Keratinocyte (primary cell): ENCODE results near the gene TMEM245. TPM values are rescaled to one million over a fixed set of nuclear protein-coding genes. Genes with fewer than 3 reads are reported as not detected.

Experiments used
- DNase-seq: peaks from one replicate; pipeline ENCODE4 v3.0.0-alpha.2; 2011; ENCODE audit warnings: low read depth, missing footprints, low spot score
- FAIRE-seq: peaks from 2 replicates; lab custom pipeline; 2011; peaks lifted over from hg19 to GRCh38; lab: Jason Lieb, UNC
- H2AFZ ChIP-seq: 2 replicates; pipeline ENCODE4 v1.6.0; 2012; ENCODE audit warnings: low read length, control low read depth, inconsistent platforms; ENCODE audit not compliant: control insufficient read depth
- H3K27ac ChIP-seq: 2 replicates; pipeline ENCODE4 v1.5.1; 2011; ENCODE audit warnings: low read length; ENCODE audit not compliant: control insufficient read depth, insufficient read depth
- H3K27me3 ChIP-seq: 3 replicates; pipeline ENCODE4 v1.6.0; 2011; ENCODE audit warnings: low read length; ENCODE audit not compliant: control insufficient read depth, insufficient read depth; ENCODE audit errors: extremely low read depth
- H3K36me3 ChIP-seq, 2 experiments: 2 replicates in 1 of 2; 3 replicates in 1 of 2; pipeline ENCODE4 v1.5.1; 2011; ENCODE audit warnings: low read length in 2 of 2, mild to moderate bottlenecking in 1 of 2; ENCODE audit not compliant: control insufficient read depth in 2 of 2, insufficient read depth in 2 of 2; ENCODE audit errors: extremely low read depth in 1 of 2
- H3K4me1 ChIP-seq: 3 replicates; pipeline ENCODE4 v1.5.1; 2011; ENCODE audit warnings: low read length; ENCODE audit not compliant: control insufficient read depth, insufficient read depth; ENCODE audit errors: extremely low read depth
- H3K4me2 ChIP-seq: 3 replicates; pipeline ENCODE4 v1.6.0; 2011; ENCODE audit warnings: low read depth, low read length; ENCODE audit not compliant: control insufficient read depth, insufficient read depth; ENCODE audit errors: extremely low read depth
- H3K4me3 ChIP-seq, 3 experiments: fragments of 200-600 bp in 1 of 3; sonication (generic) in 1 of 3; 2 replicates in 2 of 3; 3 replicates in 1 of 3; pipeline ENCODE4 v1.5.1; 2011 to 2016; ENCODE audit warnings: low read length in 3 of 3, mild to moderate bottlenecking in 3 of 3, control low read depth in 2 of 3, inconsistent platforms in 1 of 3, low read depth in 1 of 3, mixed read lengths in 1 of 3, mixed run types in 1 of 3, moderate library complexity in 1 of 3; ENCODE audit not compliant: control insufficient read depth in 2 of 3, insufficient read depth in 2 of 3; ENCODE audit errors: extremely low read depth in 1 of 3
- H3K79me2 ChIP-seq: 2 replicates; pipeline ENCODE4 v1.6.0; 2012; ENCODE audit warnings: low read length; ENCODE audit not compliant: control insufficient read depth, insufficient read depth
- H3K9ac ChIP-seq: 3 replicates; pipeline ENCODE4 v1.6.0; 2011; ENCODE audit warnings: low read length; ENCODE audit not compliant: control insufficient read depth, insufficient read depth; ENCODE audit errors: extremely low read depth
- H3K9me1 ChIP-seq: 3 replicates; pipeline ENCODE4 v1.6.0; 2011; ENCODE audit warnings: low read length; ENCODE audit not compliant: control insufficient read depth, insufficient read depth; ENCODE audit errors: extremely low read depth
- H3K9me3 ChIP-seq: 2 replicates; pipeline ENCODE4 v1.5.1; 2012; ENCODE audit warnings: low read depth, low read length; ENCODE audit not compliant: control insufficient read depth
- H4K20me1 ChIP-seq: 3 replicates; pipeline ENCODE4 v1.6.0; 2011; ENCODE audit warnings: low read length; ENCODE audit not compliant: control insufficient read depth, insufficient read depth; ENCODE audit errors: extremely low read depth
- EZH2 ChIP-seq: IDR thresholded peaks from one replicate; pipeline ENCODE4 v1.6.1; 2012; ENCODE audit warnings: inconsistent platforms, mild to moderate bottlenecking, low read length, moderate library complexity
- dilution Hi-C: fragments of 300-500 bp; cut with MboI; formaldehyde crosslinking; loops from one replicate; pipeline ENCODE4 v1.7.0; 2020; ENCODE audit warnings: low sequenced_read_pairs; ENCODE audit not compliant: extremely low pct_ligation_motif_present
- polyA plus RNA-seq, 5 experiments: library from polyadenylated mRNA; depleted of rRNA in 3 of 5; stranded (reverse) in 3 of 5; stranded (forward) in 1 of 5; unstranded in 1 of 5; fragments of >200 nt; gene quantifications; 1 replicate in 1 of 5; 2 replicates in 3 of 5; 3 replicates in 1 of 5; pipeline versions ENCODE4 v1.2.1 to v1.2.3, GENCODE V29; 2011 to 2012; ENCODE audit warnings: missing spikeins in 2 of 5, low read depth in 1 of 5, low replicate concordance in 1 of 5
- TF ChIP-seq, protein P1 (sequence below), 3 experiments: IDR thresholded peaks in 1 of 3; conservative IDR thresholded peaks in 1 of 3; optimal IDR thresholded peaks in 1 of 3; 2 replicates in 2 of 3; 3 replicates in 1 of 3; pipeline versions ENCODE3 to v1.5.1; 2011; ENCODE audit warnings: low read length in 3 of 3, mild to moderate bottlenecking in 3 of 3, moderate library complexity in 2 of 3, control low read depth in 1 of 3, inconsistent platforms in 1 of 3; ENCODE audit not compliant: insufficient read depth in 2 of 3; ENCODE audit errors: extremely low read depth in 1 of 3

Gene TMEM245
- polyA plus RNA-seq, 1 donor (not counting 4 experiments of a cell fraction or from before 2014, with no cell fraction given), result 40.0 TPM

DNA sequence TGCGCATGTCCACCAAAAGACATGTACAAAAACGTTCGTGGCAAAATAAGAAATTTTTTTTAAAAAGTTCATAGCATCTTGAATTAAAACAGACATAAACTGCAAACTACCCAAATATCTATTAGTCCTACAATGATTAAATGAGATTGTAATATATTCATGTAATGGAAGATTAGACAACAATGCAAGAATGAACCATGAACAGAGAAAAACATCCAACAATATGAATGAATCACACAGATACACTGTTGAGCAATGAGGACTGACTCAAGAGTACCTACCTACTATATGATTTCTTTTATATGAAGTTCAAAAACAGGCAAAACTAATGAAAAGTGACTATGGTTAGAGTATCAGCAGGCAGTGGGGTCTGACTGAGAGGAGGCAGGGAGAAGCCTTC, 88.5 kb downstream of the TMEM245 start:
- Histone ChIP-seq H3K9ac (no peak overlapping the region), H3K4me1 (peaks cover 19% of the 10 kb centered on the region), H3K27me3 (no peaks in the 10 kb centered on the region), H2AFZ (no peak overlapping the region), H3K36me3 (peaks cover 6 to 23% of the 10 kb centered on the region in 2 experiments), H3K27ac (no peak overlapping the region), H3K4me3 (no peak overlapping the region), H3K4me2 (no peak overlapping the region), H3K9me1 (no peaks in the 10 kb centered on the region), H4K20me1 (no peaks in the 10 kb centered on the region), H3K79me2 (peaks cover 3% of the 10 kb centered on the region), H3K9me3 (no peaks in the 10 kb centered on the region)
- no peak for FAIRE-seq
- dilution Hi-C loops, result no loop called here
- TF ChIP-seq EZH2, result no peak
- TF ChIP-seq, protein P1, sequence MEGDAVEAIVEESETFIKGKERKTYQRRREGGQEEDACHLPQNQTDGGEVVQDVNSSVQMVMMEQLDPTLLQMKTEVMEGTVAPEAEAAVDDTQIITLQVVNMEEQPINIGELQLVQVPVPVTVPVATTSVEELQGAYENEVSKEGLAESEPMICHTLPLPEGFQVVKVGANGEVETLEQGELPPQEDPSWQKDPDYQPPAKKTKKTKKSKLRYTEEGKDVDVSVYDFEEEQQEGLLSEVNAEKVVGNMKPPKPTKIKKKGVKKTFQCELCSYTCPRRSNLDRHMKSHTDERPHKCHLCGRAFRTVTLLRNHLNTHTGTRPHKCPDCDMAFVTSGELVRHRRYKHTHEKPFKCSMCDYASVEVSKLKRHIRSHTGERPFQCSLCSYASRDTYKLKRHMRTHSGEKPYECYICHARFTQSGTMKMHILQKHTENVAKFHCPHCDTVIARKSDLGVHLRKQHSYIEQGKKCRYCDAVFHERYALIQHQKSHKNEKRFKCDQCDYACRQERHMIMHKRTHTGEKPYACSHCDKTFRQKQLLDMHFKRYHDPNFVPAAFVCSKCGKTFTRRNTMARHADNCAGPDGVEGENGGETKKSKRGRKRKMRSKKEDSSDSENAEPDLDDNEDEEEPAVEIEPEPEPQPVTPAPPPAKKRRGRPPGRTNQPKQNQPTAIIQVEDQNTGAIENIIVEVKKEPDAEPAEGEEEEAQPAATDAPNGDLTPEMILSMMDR (optimal IDR thresholded peaks at IDR 0.05 in 1 of 3, IDR thresholded peaks at IDR 0.05 in 1 of 3, conservative IDR thresholded peaks at IDR 0.05 in 1 of 3; ENCODE audit: extremely low read depth in 1 of 3, insufficient read depth in 2 of 3, low read length in 3 of 3), result no peak
- DNase-seq, result no peak

DNA sequence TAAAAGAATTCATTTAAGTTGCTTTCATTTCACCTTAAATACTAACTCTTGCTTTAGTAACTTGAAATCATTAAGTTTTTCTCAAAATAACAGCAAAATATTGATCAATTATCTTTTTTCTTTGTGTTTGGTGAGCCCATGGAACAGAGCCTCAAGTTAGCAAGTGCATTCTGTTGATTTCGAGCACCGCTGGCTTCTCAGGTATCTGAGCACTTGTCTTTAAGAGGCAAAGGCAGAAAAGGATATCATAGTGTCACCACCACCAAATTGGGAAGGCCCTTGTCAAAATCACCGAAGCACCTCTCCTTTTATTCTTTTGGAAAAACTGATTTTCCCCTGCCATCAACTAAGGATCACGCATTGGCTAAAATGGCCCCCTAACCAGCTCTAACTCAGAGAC, 89.3 kb downstream of the TMEM245 start:
- FAIRE-seq (no peak), DNase-seq (no peak)
- Histone ChIP-seq H2AFZ (no peak overlapping the region), H3K27me3 (no peaks in the 10 kb centered on the region), H3K9ac (no peak overlapping the region), H4K20me1 (no peaks in the 10 kb centered on the region), H3K4me2 (no peak overlapping the region), H3K27ac (no peak overlapping the region), H3K9me3 (no peaks in the 10 kb centered on the region), H3K9me1 (no peaks in the 10 kb centered on the region), H3K4me1 (peaks cover 11% of the 10 kb centered on the region), H3K79me2 (peaks cover 3% of the 10 kb centered on the region), H3K4me3 (no peak overlapping the region), H3K36me3 (peaks cover 6 to 28% of the 10 kb centered on the region in 2 experiments)
- TF ChIP-seq EZH2, result no peak
- dilution Hi-C loops, result no loop called here

DNA sequence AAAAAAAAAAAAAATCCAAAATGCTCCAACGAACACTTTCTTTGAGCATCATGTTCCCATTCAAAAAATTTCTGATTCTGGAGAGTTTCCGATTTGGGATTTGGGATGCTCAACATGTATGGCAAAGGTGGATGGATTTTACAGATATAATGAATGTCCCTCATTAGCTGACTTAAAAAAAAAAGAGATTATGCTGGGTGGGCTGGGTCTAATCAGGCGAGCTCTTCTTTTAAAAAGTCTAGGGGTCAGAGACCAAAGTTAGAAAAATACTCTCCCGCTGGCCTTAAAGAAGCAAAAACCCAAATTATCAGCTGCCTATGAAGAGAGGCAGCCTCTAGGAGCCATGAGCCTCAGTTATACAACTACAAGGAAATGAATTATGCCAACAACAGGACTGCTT, 91.3 kb downstream of the TMEM245 start:
- Histone ChIP-seq H3K27ac (no peak overlapping the region), H3K4me2 (no peak overlapping the region), H3K27me3 (no peaks in the 10 kb centered on the region), H3K36me3 (peaks cover 6 to 25% of the 10 kb centered on the region in 2 experiments), H2AFZ (no peak overlapping the region), H3K79me2 (peaks cover 3% of the 10 kb centered on the region), H3K4me1 (peaks cover 6% of the 10 kb centered on the region), H3K9me3 (no peaks in the 10 kb centered on the region), H4K20me1 (no peaks in the 10 kb centered on the region), H3K4me3 (no peak overlapping the region), H3K9ac (no peak overlapping the region), H3K9me1 (no peaks in the 10 kb centered on the region)
- DNase-seq (no peak), FAIRE-seq (no peak)
- dilution Hi-C loops, result no loop called here
- TF ChIP-seq, protein P1 (optimal IDR thresholded peaks at IDR 0.05 in 1 of 3, IDR thresholded peaks at IDR 0.05 in 1 of 3, conservative IDR thresholded peaks at IDR 0.05 in 1 of 3; ENCODE audit: extremely low read depth in 1 of 3, insufficient read depth in 2 of 3, low read length in 3 of 3), result no peak
- no peak for TF ChIP-seq EZH2
